Hepatocyte (in vitro differentiated cells): Measurements from ENCODE around the gene GPATCH11. TPM values are rescaled to one million over a fixed set of nuclear protein-coding genes. Genes with fewer than 3 reads are reported as not detected.
A peak's percentile ranks its signal among the peaks of the same experiment; 100 is the strongest.

ENCODE experiments used
- DNase-seq: peaks from one replicate; pipeline ENCODE4 v3.0.0-alpha.2; 2016; ENCODE audit warnings: low spot score
- H2AFZ ChIP-seq: fragments of 200-600 bp; sonication (generic); 2 replicates; pipeline ENCODE4 v1.6.0; 2016; ENCODE audit warnings: antibody characterized with exemption, mild to moderate bottlenecking
- H3K27ac ChIP-seq: fragments of 200-600 bp; sonication (generic); 2 replicates; pipeline ENCODE4 v1.5.1; 2016; ENCODE audit warnings: mild to moderate bottlenecking
- H3K27me3 ChIP-seq: fragments of 200-600 bp; sonication (generic); 2 replicates; pipeline ENCODE4 v1.6.1; 2016
- H3K36me3 ChIP-seq: fragments of 200-600 bp; sonication (generic); replicated peaks from 2 replicates; pipeline ENCODE4 v1.5.1; 2016; ENCODE audit warnings: low read depth; ENCODE audit not compliant: insufficient read depth
- H3K4me1 ChIP-seq: fragments of 200-600 bp; sonication (generic); 2 replicates; pipeline ENCODE4 v1.5.1; 2016; ENCODE audit warnings: mild to moderate bottlenecking, moderate library complexity; ENCODE audit not compliant: insufficient read depth
- H3K4me2 ChIP-seq: fragments of 200-600 bp; sonication (generic); 2 replicates; pipeline ENCODE4 v1.6.0; 2016
- H3K4me3 ChIP-seq: fragments of 200-600 bp; sonication (generic); 2 replicates; pipeline ENCODE4 v1.5.1; 2016; ENCODE audit warnings: mild to moderate bottlenecking
- H3K79me2 ChIP-seq: fragments of 200-600 bp; sonication (generic); 2 replicates; pipeline ENCODE4 v1.6.0; 2017; ENCODE audit warnings: mild to moderate bottlenecking
- H3K9me2 ChIP-seq: fragments of 200-600 bp; sonication (generic); replicated peaks from 2 replicates; pipeline ENCODE4 v1.6.0; 2017; ENCODE audit warnings: mild to moderate bottlenecking; ENCODE audit not compliant: insufficient read depth
- H3K9me3 ChIP-seq: fragments of 200-600 bp; sonication (generic); 2 replicates; pipeline ENCODE4 v1.5.1; 2016; ENCODE audit warnings: low read depth, mild to moderate bottlenecking
- H4K20me1 ChIP-seq: fragments of 200-600 bp; sonication (generic); 2 replicates; pipeline ENCODE4 v1.6.0; 2016; ENCODE audit warnings: mild to moderate bottlenecking; ENCODE audit not compliant: insufficient read depth, poor library complexity, severe bottlenecking
- EZH2 ChIP-seq: fragments of 200-600 bp; sonication (generic); IDR thresholded peaks from 2 replicates; pipeline ENCODE4 v1.6.1; 2016; ENCODE audit warnings: antibody characterized with exemption, mild to moderate bottlenecking, borderline replicate concordance
- EZH2phosphoT487 ChIP-seq: fragments of 200-600 bp; sonication (generic); IDR thresholded peaks from one replicate; pipeline ENCODE4 v1.6.1; 2018; ENCODE audit warnings: antibody characterized with exemption, mild to moderate bottlenecking, low read depth, moderate library complexity; ENCODE audit not compliant: unreplicated experiment, severe bottlenecking
- WGBS: methylation state at CpG from one replicate; pipeline ENCODE4 v1.1.6; 2016; ENCODE audit warnings: low lambda C conversion rate; ENCODE audit errors: missing lambda C conversion rate; 5-methylcytosine and 5-hydroxymethylcytosine counted together
- polyA plus RNA-seq: library from polyadenylated mRNA; unstranded; fragments of >200 nt; fragmentation: Nextera tagmentation; extraction: Ambion mirVana; gene quantifications from 2 replicates; pipeline ENCODE4 v1.2.1, GENCODE V29; 2016
- total RNA-seq: library from RNA; depleted of rRNA; stranded (reverse); fragments of >200 nt; gene quantifications from 2 replicates; pipeline ENCODE4 v1.2.3, GENCODE V29; 2014
- TF ChIP-seq, protein P1 (sequence below): fragments of 200-600 bp; sonication (generic); IDR thresholded peaks from 2 replicates; pipeline ENCODE4 v1.5.1; 2016; ENCODE audit warnings: antibody characterized with exemption, mild to moderate bottlenecking; ENCODE audit not compliant: poor library complexity

Gene GPATCH11
- total and polyA plus RNA-seq, 2 experiments from 2014 or later, result 3.1 to 4.3 TPM

- Histone ChIP-seq H3K4me1 (no peaks in the 10 kb centered on the region), H3K4me3 (no peak overlapping the region), H3K79me2 (no peaks in the 10 kb centered on the region), H2AFZ (no peak overlapping the region), H4K20me1 (no peaks in the 10 kb centered on the region), H3K9me3 (no peaks in the 10 kb centered on the region), H3K4me2 (peak overlapping the region; percentile 53), H3K36me3 (peaks cover 3% of the 10 kb centered on the region), H3K9me2 (no peaks in the 10 kb centered on the region), H3K27ac (peak overlapping the region; percentile 85), H3K27me3 (no peaks in the 10 kb centered on the region)
- 73% methylated on average over 5 of the region's 5 CpGs for WGBS
- peak; percentile 64 for DNase-seq
- no peak for TF ChIP-seq EZH2phosphoT487
- TF ChIP-seq, protein P1, sequence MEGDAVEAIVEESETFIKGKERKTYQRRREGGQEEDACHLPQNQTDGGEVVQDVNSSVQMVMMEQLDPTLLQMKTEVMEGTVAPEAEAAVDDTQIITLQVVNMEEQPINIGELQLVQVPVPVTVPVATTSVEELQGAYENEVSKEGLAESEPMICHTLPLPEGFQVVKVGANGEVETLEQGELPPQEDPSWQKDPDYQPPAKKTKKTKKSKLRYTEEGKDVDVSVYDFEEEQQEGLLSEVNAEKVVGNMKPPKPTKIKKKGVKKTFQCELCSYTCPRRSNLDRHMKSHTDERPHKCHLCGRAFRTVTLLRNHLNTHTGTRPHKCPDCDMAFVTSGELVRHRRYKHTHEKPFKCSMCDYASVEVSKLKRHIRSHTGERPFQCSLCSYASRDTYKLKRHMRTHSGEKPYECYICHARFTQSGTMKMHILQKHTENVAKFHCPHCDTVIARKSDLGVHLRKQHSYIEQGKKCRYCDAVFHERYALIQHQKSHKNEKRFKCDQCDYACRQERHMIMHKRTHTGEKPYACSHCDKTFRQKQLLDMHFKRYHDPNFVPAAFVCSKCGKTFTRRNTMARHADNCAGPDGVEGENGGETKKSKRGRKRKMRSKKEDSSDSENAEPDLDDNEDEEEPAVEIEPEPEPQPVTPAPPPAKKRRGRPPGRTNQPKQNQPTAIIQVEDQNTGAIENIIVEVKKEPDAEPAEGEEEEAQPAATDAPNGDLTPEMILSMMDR, result no peak
Observed at GRCh38 chr2:37119157-37119556, 34.8 kb downstream of the GPATCH11 start.

- WGBS, result 96% methylated on average over 2 of the region's 2 CpGs
- TF ChIP-seq, protein P1, result no peak
- TF ChIP-seq EZH2, result no peak
- TF ChIP-seq EZH2phosphoT487, result no peak
- Histone ChIP-seq H3K9me2 (no peaks in the 10 kb centered on the region), H3K9me3 (no peaks in the 10 kb centered on the region), H3K27ac (no peak overlapping the region), H3K79me2 (no peaks in the 10 kb centered on the region), H3K4me2 (no peak overlapping the region), H2AFZ (no peak overlapping the region), H3K4me3 (no peak overlapping the region), H3K36me3 (peaks cover 3% of the 10 kb centered on the region), H3K4me1 (no peaks in the 10 kb centered on the region), H4K20me1 (no peaks in the 10 kb centered on the region), H3K27me3 (no peaks in the 10 kb centered on the region)
- no peak for DNase-seq
Observed at GRCh38 chr2:37125416-37125815, 41.1 kb downstream of the GPATCH11 start.

GRCh38 chr2:37132914-37133313 lies 48.6 kb downstream of the GPATCH11 start:
- no peak overlapping the region for H2AFZ ChIP-seq
- TF ChIP-seq EZH2phosphoT487, result no peak
- TF ChIP-seq, protein P1, result no peak
- no peak overlapping the region for H3K27ac ChIP-seq
- no peaks in the 10 kb centered on the region for H4K20me1 ChIP-seq
- no peaks in the 10 kb centered on the region for H3K79me2 ChIP-seq
- no peak for DNase-seq
- H3K9me2 ChIP-seq, result no peaks in the 10 kb centered on the region
- H3K27me3 ChIP-seq, result no peaks in the 10 kb centered on the region
- H3K4me3 ChIP-seq, result no peak overlapping the region
- 96% methylated on average over 6 of the region's 6 CpGs for whole genome bisulfite sequencing
- H3K36me3 ChIP-seq, result no peaks in the 10 kb centered on the region
- H3K4me1 ChIP-seq, result no peaks in the 10 kb centered on the region
- H3K4me2 ChIP-seq, result no peak overlapping the region
- H3K9me3 ChIP-seq, result no peaks in the 10 kb centered on the region

GRCh38 chr2:37142546-37142945 lies 58.2 kb downstream of the GPATCH11 start:
- Histone ChIP-seq H2AFZ (no peak overlapping the region), H3K27me3 (no peaks in the 10 kb centered on the region), H3K4me3 (no peak overlapping the region), H3K79me2 (peaks cover 5% of the 10 kb centered on the region), H3K27ac (no peak overlapping the region), H3K4me1 (no peaks in the 10 kb centered on the region), H4K20me1 (no peaks in the 10 kb centered on the region), H3K36me3 (no peaks in the 10 kb centered on the region), H3K9me3 (no peaks in the 10 kb centered on the region), H3K9me2 (no peaks in the 10 kb centered on the region), H3K4me2 (no peak overlapping the region)
- TF ChIP-seq EZH2 (no peak), EZH2phosphoT487 (no peak)
- TF ChIP-seq, protein P1, result no peak
- DNase-seq, result no peak
